Activated T-cell treated with anti-CD3 and anti-CD28 coated beads, Interleukin-2, amount 50 U/mL, for 4 hours (primary cell): ENCODE measurements around the gene RFX2. TPM values are rescaled to one million over a fixed set of nuclear protein-coding genes. Genes with fewer than 3 reads are reported as not detected.
A peak's percentile ranks its signal among the peaks of the same experiment; 100 is the strongest.
"Not testable (repeated sequence)": the region's sequence is repeated elsewhere in the genome, so short reads cannot be mapped to it uniquely, and the experiment has no call there.

Experiments used
- ATAC-seq, 2 donors: fragments of 200-7000 bp; cut with Tn5 transposase; one replicate each; pipeline ENCODE4 v1.10.0; 2021
- DNase-seq: peaks from one replicate; pipeline ENCODE4 v3.0.0-alpha.2; 2020
- H3K27me3 Mint-ChIP-seq: one replicate; pipeline ENCODE4 v1.8.0; 2021; ENCODE audit warnings: low read depth, mixed read lengths
- H3K36me3 Mint-ChIP-seq: one replicate; pipeline ENCODE4 v1.8.0; 2022; ENCODE audit warnings: mixed read lengths; ENCODE audit not compliant: insufficient read depth
- H3K4me1 Mint-ChIP-seq: one replicate; pipeline ENCODE4 v1.8.0; 2021; ENCODE audit warnings: low read depth, mixed read lengths
- H3K4me3 Mint-ChIP-seq: one replicate; pipeline ENCODE4 v1.8.0; 2021; ENCODE audit warnings: mild to moderate bottlenecking, moderate library complexity, mixed read lengths
- H3K9me3 Mint-ChIP-seq: one replicate; pipeline ENCODE4 v1.8.0; 2021; ENCODE audit warnings: mixed read lengths
- total RNA-seq, 3 donors: library from RNA; stranded (reverse); gene quantifications; one replicate each; pipeline ENCODE4 v1.2.1, GENCODE V29; 2021

The RFX2 gene
- total RNA-seq, 3 donors from 2014 or later = 4.0 to 5.1 (median 4.0) TPM

DNA sequence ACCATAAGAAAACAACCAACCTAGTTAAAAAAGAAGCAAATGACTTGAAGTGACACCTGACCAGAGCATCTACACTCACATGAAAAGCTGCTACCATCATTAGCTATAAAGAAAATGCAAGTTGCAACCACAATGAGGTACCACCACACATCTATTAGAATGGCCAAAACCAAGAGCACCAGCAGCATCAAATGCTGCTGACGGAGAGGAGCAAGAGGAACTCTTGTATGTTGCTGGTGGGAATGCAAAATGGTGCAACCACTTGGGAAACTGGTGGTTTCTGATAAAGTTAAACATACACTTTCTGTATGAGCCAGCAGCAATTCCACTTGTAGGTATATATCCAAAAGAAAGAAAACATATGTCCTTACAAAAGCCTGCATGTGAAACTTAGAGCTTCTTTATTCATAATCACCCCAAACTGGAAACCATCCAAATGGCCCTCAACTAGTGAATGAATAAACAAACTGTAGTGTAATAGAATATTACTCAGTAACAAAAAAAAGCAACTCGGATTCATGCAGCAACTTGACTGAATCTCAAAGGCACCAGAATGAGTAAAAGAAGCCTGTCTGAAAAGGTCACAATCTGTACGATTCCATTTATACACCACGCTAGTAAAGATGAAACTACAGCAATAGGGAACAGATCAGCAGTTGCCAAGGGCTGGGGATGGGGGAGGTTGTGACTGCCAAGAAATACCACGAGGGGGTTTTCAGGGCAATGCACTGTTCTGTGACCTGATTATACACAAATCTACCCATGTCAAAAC, 71.5 kb downstream of the RFX2 start:
- DNase-seq (no peak), ATAC-seq (peak; percentile 69 to 72)
- peaks cover 4% of the 10 kb centered on the region for H3K4me1 Mint-ChIP-seq
- no peaks in the 10 kb centered on the region for H3K36me3 Mint-ChIP-seq
- no peaks in the 10 kb centered on the region for H3K9me3 Mint-ChIP-seq
- H3K4me3 Mint-ChIP-seq = no peak overlapping the region
- no peaks in the 10 kb centered on the region for H3K27me3 Mint-ChIP-seq

DNA sequence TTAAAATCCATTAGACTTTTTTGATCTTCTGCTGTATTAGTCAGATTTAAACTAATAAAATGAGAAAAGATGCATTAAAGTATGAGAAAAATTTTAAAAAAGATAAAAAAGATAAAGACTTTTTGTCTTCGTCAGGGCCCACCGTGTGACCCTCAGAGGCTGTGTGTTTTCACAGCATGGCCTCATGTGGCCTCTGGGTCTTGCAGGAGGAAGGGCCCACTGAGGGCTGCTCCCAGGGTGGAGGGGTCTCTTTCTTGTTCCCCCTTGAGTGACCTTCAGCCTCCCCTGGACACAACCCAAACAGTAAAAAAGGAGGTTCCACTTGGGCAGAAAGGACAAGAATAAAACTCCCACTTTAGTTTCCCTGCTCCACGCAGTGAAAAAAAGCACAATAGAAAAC, 75.3 kb downstream of the RFX2 start:
- Mint-ChIP-seq H3K9me3 (no peaks in the 10 kb centered on the region), H3K4me3 (no peak overlapping the region), H3K36me3 (no peaks in the 10 kb centered on the region), H3K4me1 (peaks cover 4% of the 10 kb centered on the region), H3K27me3 (no peaks in the 10 kb centered on the region)
- DNase-seq = no peak
- no peak for ATAC-seq

DNA sequence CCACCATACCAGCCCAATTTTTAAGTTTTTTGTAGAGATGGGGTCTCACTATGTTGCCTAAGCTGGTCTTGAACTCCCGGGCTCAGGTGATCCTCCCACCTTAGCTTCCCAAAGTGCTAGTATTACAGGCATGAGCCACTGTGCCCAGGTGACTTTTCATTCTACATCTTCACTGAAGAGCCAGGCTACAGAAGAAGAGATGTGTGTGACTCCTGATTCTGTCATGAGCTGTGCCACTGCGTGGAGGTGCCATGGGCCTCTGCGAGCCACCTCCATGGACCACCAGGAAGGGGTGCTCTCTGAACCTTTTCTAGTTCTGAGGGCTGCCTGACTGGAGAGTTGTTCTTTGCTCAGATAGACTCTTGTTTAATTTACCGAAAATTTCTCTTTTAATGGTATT, 75.8 kb downstream of the RFX2 start:
- ATAC-seq (no peak), DNase-seq (no peak)
- H3K4me1 Mint-ChIP-seq = peaks cover 4% of the 10 kb centered on the region
- no peak overlapping the region for H3K4me3 Mint-ChIP-seq
- H3K9me3 Mint-ChIP-seq = no peaks in the 10 kb centered on the region
- no peaks in the 10 kb centered on the region for H3K36me3 Mint-ChIP-seq
- H3K27me3 Mint-ChIP-seq = no peaks in the 10 kb centered on the region

DNA sequence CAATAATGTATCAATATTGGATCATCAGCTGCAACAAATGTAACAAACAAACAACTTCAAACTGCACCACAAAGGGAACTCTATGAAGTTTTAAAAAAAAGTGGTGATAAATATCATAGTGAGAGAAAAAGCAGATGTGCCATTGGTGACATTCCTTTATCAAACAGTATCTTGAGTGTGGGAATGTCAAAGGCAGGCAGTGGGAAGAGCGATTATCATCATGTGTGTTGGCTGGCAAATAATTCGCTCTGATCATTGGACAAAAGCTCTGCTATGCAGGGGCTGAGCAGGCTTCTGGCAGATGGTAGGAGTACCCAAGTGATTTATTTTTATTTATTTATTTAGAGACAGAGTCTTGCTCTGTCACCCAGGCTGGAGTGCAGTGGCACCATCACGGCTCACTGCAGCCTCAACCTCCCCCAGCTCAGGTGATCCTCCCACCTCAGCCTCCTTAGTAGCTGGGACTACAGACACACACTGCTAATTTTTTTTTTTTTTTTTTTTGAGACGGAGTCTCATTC, 76.5 kb downstream of the RFX2 start:
- Mint-ChIP-seq H3K9me3 (no peaks in the 10 kb centered on the region), H3K27me3 (no peaks in the 10 kb centered on the region), H3K4me3 (no peak overlapping the region), H3K4me1 (peaks cover 2% of the 10 kb centered on the region), H3K36me3 (no peaks in the 10 kb centered on the region)
- no peak for DNase-seq
- ATAC-seq = no peak

DNA sequence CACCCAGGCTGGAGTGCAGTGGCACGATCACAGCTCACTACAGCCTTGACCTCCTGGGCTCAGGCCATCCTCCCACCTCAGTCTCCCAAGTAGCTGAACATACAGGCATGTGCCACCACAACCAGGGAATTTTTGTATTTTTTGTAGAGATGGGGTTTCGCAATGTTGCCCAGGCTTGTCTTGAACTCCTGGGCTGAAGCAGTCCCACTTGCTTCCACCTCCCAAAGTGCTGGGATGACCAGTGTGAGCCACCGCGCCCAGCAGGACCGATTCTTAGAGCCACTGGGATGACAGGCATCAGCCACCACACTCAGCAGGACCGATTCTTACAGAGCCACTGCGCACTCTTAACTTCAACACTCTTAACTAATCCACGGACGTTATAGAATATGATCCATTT, 77.5 kb downstream of the RFX2 start:
- DNase-seq (no peak), ATAC-seq (no peak)
- H3K4me1 Mint-ChIP-seq = no peaks in the 10 kb centered on the region
- peaks cover 3% of the 10 kb centered on the region for H3K36me3 Mint-ChIP-seq
- H3K4me3 Mint-ChIP-seq = no peak overlapping the region
- no peaks in the 10 kb centered on the region for H3K27me3 Mint-ChIP-seq
- no peaks in the 10 kb centered on the region for H3K9me3 Mint-ChIP-seq

DNA sequence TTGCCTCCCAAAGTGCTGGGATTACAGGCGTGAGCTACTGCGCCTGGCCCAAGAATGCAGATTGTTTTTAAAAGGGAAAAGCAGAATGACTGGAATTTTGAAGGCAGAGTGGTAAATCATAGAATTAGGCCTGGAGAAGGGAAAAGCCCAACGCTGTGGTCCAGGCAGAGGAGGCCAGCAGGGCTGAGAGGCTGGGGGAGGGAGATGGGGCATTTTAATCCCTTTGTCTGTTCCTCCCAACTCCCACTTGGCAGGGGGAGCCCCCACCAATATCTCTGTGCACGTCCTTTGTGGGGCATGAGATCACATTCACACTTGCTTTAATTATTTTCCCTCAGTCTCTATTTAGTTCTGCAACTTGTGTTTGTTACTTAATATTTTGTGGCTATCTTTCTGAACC, 77.9 kb downstream of the RFX2 start:
- no peaks in the 10 kb centered on the region for H3K4me1 Mint-ChIP-seq
- ATAC-seq (no peak), DNase-seq (no peak)
- H3K4me3 Mint-ChIP-seq = no peak overlapping the region
- H3K9me3 Mint-ChIP-seq = no peaks in the 10 kb centered on the region
- H3K27me3 Mint-ChIP-seq = no peaks in the 10 kb centered on the region
- peaks cover 3% of the 10 kb centered on the region for H3K36me3 Mint-ChIP-seq

DNA sequence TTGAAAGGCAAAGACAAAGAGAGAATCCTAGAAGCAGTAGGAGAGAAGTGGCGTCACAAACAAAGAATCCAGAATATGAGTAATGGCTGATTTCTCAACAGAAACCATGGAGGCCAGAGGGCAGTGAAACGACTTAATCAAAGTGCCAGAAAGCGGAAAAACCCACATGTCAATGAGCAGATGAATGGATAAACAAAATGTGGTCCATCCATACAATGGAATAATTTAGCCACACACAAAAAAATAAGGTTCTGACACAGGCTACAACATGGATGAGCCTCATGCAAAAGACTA, 80.1 kb downstream of the RFX2 start:
- no peak for ATAC-seq
- DNase-seq = no peak
- Mint-ChIP-seq H3K9me3 (no peaks in the 10 kb centered on the region), H3K27me3 (no peaks in the 10 kb centered on the region), H3K4me1 (no peaks in the 10 kb centered on the region), H3K36me3 (peaks cover 3% of the 10 kb centered on the region), H3K4me3 (no peak overlapping the region)

DNA sequence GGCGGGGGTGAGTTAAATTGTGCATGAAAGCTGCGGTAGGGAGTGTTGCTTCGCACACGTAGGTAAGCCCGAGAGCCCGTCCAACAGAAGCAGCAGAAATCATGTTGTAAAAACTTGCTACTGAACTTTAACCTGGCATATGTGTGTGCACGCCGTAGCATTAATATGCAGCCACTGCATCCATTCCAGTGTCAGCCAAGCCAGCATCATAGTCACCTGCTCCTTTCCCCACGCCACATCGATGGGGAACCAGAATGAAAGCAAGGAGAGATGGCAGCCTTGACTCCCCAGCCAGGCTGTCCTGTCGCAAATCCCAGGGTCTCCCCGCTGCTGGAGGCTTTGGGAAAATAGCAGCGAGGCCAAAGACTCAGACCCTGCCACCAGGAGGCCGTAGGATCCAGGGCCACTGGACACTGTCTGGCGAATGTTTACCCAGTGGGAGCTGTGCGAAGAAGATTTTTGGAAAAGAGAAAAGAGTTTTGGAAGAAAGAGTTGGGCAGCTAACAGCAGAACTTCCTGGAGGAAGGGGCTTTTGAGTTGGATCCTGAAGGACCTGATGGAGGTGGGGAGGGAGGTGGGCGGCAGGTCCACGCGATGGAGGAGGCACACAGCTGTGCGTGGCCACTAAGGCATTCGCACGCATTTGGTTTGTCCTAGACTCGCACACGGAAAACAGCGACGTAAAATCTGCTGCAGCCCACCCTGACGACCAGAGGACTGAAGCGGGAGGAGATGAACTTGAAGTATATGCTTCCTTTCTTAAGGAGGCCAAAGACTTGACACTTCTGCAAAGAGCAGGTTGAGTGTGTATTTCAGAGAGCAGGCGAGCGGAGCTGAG, 83.7 kb downstream of the RFX2 start:
- H3K4me1 Mint-ChIP-seq = no peaks in the 10 kb centered on the region

DNA sequence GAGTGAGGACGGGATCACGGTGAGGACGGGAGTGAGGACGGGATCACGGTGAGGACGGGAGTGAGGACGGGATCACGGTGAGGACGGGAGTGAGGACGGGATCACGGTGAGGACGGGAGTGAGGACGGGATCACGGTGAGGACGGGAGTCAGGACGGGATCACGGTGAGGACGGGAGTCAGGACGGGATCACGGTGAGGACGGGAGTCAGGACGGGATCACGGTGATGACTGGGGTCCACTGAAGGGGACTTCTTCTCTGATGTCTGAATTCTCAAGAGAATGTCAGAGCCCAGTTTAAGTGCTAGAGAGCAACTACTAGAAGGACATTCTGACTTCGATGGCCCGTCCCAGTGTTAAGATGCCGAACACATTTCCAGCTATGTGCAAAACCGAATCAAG, 85.5 kb downstream of the RFX2 start:
- H3K4me1 Mint-ChIP-seq, H3K36me3 Mint-ChIP-seq, DNase-seq, H3K9me3 Mint-ChIP-seq, H3K4me3 Mint-ChIP-seq, ATAC-seq: not testable (repeated sequence)
- peaks cover 10% of the 10 kb centered on the region for H3K27me3 Mint-ChIP-seq

More for the DNA sequence above, 83.7 kb downstream of the RFX2 start:
- H3K36me3 Mint-ChIP-seq = peaks cover 3% of the 10 kb centered on the region
- ATAC-seq (no peak), DNase-seq (no peak)
- peaks cover 6% of the 10 kb centered on the region for H3K27me3 Mint-ChIP-seq
- no peaks in the 10 kb centered on the region for H3K9me3 Mint-ChIP-seq
- H3K4me3 Mint-ChIP-seq = no peak overlapping the region

DNA sequence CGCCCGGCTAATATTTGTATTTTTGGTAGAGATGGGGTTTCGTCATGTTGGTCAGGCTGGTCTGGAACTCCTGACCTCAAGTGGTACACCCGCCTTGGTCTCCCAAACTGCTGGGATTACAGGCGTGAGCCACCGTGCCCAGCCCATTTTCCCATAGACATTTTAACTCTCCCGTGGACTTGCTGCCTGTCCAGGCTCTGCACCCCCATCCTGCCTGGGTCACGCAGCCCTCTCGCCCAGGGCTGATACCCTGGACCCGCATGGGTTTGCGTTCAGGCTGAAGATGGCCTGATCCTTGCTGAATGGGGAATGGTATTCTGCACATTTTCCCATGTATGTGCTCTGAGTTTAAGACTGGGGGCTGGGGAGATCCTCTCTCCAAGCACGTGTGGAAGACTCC, 86.4 kb downstream of the RFX2 start:
- H3K9me3 Mint-ChIP-seq = no peaks in the 10 kb centered on the region
- peaks cover 3% of the 10 kb centered on the region for H3K36me3 Mint-ChIP-seq
- H3K4me1 Mint-ChIP-seq = no peaks in the 10 kb centered on the region
- peaks cover 13% of the 10 kb centered on the region for H3K27me3 Mint-ChIP-seq
- no peak for ATAC-seq
- DNase-seq = no peak
- H3K4me3 Mint-ChIP-seq = no peak overlapping the region

DNA sequence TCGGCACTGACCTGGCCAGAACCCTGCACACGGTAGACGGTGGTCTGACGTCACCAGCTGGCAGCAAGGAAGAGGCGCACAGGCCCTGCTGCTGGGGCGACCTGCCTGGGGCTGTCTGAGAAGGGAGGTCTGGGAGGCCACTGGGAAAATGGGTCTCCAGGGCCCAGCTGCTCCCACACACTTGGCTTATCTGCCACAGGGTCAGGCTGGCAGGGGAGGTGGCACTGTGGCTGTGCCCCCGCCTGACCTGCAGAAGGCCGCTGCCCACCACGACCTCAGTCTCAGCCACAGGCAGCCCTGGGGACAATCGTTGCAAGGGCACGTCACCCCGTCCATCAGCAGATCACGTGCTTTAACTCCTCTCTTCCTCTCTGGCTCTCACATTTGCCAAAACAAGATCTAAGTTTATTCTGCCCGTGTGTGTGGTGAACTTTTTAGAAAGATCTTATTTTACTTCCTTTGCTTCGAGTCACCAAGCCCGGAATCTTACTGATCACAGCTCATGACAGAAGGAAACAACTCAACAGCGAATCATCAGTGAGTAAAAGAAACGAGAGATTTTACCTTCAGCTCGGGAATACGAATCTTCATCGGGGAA, 87.1 kb downstream of the RFX2 start:
- Mint-ChIP-seq H3K9me3 (no peaks in the 10 kb centered on the region), H3K36me3 (peaks cover under 1% of the 10 kb centered on the region), H3K4me1 (no peaks in the 10 kb centered on the region), H3K4me3 (no peak overlapping the region), H3K27me3 (peaks cover 13% of the 10 kb centered on the region)
- DNase-seq (no peak), ATAC-seq (no peak)

DNA sequence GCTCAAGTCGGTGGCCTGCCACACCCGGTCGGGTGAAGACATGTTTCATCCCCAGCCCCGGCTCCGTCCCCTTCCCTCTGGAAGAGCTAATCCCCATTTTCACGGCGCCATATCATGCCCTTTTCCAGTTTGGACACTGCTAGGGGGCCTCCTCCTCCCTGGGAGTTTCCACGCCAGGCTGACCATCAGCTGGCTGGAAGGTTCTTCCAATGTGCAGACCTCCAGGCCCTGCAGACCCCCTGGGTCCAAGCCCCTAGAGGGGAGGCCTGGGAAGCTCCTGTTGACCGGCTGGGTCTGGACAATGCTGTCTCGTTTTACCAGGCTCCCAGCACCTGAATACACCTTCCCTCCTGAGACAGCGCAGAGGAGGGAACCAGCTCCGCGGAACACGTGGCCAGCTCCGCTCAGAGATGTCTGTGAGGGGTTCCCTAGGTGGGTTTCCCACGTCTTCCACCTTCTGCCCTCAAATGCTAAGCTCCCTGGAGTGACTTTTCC, 87.7 kb downstream of the RFX2 start:
- no peak overlapping the region for H3K4me3 Mint-ChIP-seq
- peaks cover 13% of the 10 kb centered on the region for H3K27me3 Mint-ChIP-seq
- no peaks in the 10 kb centered on the region for H3K36me3 Mint-ChIP-seq
- H3K4me1 Mint-ChIP-seq = no peaks in the 10 kb centered on the region
- ATAC-seq (no peak), DNase-seq (no peak)
- H3K9me3 Mint-ChIP-seq = no peaks in the 10 kb centered on the region

DNA sequence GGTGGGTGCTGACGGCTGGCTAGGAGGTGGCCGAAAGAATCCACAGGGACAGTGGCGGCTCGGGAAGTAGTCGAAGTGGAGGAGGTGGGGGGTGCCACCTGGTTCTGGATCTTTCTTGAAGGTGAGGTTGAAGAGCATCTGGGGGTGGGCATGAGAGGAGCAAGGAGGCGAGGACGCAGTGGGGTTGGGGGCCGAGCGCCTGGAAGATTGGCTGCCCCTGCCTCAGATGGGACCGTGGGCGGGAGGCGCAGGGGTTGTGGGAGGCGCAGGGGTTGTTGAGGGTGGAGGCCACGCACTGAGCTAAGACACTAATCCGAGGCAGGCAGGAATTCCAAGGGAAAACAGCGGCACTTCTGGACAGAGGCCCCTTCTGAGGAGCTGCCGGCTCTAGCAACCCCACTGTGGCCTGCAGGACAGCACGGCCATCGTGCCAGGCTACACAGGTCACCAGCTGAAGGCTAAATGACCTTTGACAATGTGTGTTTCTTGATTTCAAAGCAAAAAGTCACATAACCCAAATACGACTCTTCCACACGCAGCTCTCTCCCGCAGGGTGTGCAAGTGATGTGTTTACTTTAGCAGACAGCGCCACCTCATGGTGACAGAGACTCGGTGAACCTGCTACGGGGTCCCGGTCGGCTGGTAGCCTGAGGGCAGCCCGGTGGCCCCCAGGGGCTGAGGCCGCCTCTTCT, 88.3 kb downstream of the RFX2 start:
- ATAC-seq (peak; percentile 93 to 96), DNase-seq (peak; percentile 72)
- Mint-ChIP-seq H3K27me3 (peaks cover 13% of the 10 kb centered on the region), H3K36me3 (no peaks in the 10 kb centered on the region), H3K9me3 (no peaks in the 10 kb centered on the region), H3K4me1 (no peaks in the 10 kb centered on the region), H3K4me3 (no peak overlapping the region)
